Panc1 (cell line): ENCODE data around the gene ABHD15. TPM values are rescaled to one million over a fixed set of nuclear protein-coding genes. Genes with fewer than 3 reads are reported as not detected.

Source experiments
- ATAC-seq: fragments of 200-7000 bp; cut with Tn5 transposase; 2 replicates; pipeline ENCODE4 v1.9.1; 2020; ENCODE audit warnings: mild to moderate bottlenecking, moderate library complexity
- BruUV-seq: library from RNA; stranded (reverse); fragments of 400-500 nt; replicated peaks from 2 replicates; lab custom pipeline; 2021; lab: Mats Ljungman, UMichigan
- CTCF ChIA-PET: fragments of 300-600 bp; sonication (Branson Sonifier 250); formaldehyde crosslinking; loops from one replicate; lab custom pipeline; 2022; ENCODE audit warnings: antibody characterized with exemption; lab: Charles Lee
- POLR2A ChIA-PET: fragments of 300-600 bp; sonication (Branson Sonifier 250); formaldehyde crosslinking; loops from one replicate; lab custom pipeline; 2022; ENCODE audit warnings: antibody characterized with exemption; lab: Charles Lee
- DNase-seq: peaks from one replicate; pipeline ENCODE4 v3.0.0-alpha.2; 2010; ENCODE audit warnings: low read depth, low spot score
- H3K27ac ChIP-seq: 2 replicates; pipeline ENCODE4 v1.5.1; 2011; ENCODE audit warnings: mild to moderate bottlenecking, low read length, inconsistent platforms
- H3K27me3 ChIP-seq: fragments of 200-500 bp; sonication (Bioruptor generic); 2 replicates; pipeline ENCODE4 v1.6.0; 2014; ENCODE audit warnings: low read length, inconsistent platforms; ENCODE audit not compliant: control insufficient read depth, insufficient read depth
- H3K36me3 ChIP-seq: fragments of 200-500 bp; sonication (Bioruptor generic); 2 replicates; pipeline ENCODE4 v1.5.1; 2014; ENCODE audit warnings: inconsistent platforms, mild to moderate bottlenecking, low read length, moderate library complexity; ENCODE audit not compliant: control insufficient read depth, insufficient read depth
- H3K4me1 ChIP-seq: 2 replicates; pipeline ENCODE4 v1.5.1; 2011; ENCODE audit warnings: inconsistent platforms, mild to moderate bottlenecking, low read length, moderate library complexity; ENCODE audit not compliant: control insufficient read depth, insufficient read depth
- H3K4me3 ChIP-seq, 2 experiments: 2 replicates each; pipeline ENCODE4 v1.5.1; 2011 to 2012; ENCODE audit warnings: low read depth in 2 of 2, low read length in 2 of 2, mild to moderate bottlenecking in 2 of 2, inconsistent platforms in 1 of 2, moderate library complexity in 1 of 2
- H3K9me3 ChIP-seq: fragments of 200-500 bp; sonication (Bioruptor generic); 2 replicates; pipeline ENCODE4 v1.5.1; 2014; ENCODE audit warnings: low read depth, mild to moderate bottlenecking, inconsistent platforms, low read length, moderate library complexity; ENCODE audit not compliant: control insufficient read depth, insufficient read depth
- POLR2AphosphoS5 ChIP-seq: IDR thresholded peaks from 2 replicates; pipeline ENCODE4 v1.6.1; 2012; ENCODE audit warnings: mild to moderate bottlenecking, low read depth, low read length, moderate library complexity
- REST ChIP-seq, 2 experiments: IDR thresholded peaks; 2 replicates each; pipeline ENCODE4 v1.6.1; 2011 to 2012; ENCODE audit warnings: low read depth in 2 of 2, control low read depth in 1 of 2, low read length in 1 of 2, mild to moderate bottlenecking in 1 of 2, moderate library complexity in 1 of 2; ENCODE audit not compliant: insufficient read depth in 1 of 2
- SIN3A ChIP-seq: IDR thresholded peaks from 2 replicates; pipeline ENCODE4 v1.6.1; 2012; ENCODE audit warnings: low read depth, mild to moderate bottlenecking, low read length, moderate library complexity, borderline replicate concordance; ENCODE audit not compliant: insufficient read depth
- TCF7L2 ChIP-seq: IDR thresholded peaks from 2 replicates; pipeline ENCODE4 v1.6.1; 2011; ENCODE audit warnings: mild to moderate bottlenecking, low read depth, low read length, inconsistent platforms
- in situ Hi-C: cut with HindIII; loops from 2 replicates; pipeline ENCODE4 v1.10.0; 2016; ENCODE audit warnings: low sequenced_read_pairs, low pct_unique_long_range_greater_than_20kb
- intact Hi-C: fragments of 100-400 bp; cut with micrococcal nuclease; formaldehyde crosslinking; loops from one replicate; pipeline ENCODE4 v1.10.0; 2022; ENCODE audit not compliant: unreplicated experiment
- total RNA-seq: library from RNA; stranded (reverse); gene quantifications from one replicate; pipeline ENCODE4 v1.2.1, GENCODE V29; 2021; ENCODE audit not compliant: unreplicated experiment
- TF ChIP-seq, protein P1 (sequence below): fragments of 450-650 bp; IDR thresholded peaks from 2 replicates; pipeline ENCODE4 v1.5.1; 2017; ENCODE audit warnings: mild to moderate bottlenecking

Gene ABHD15
- total RNA-seq, 1 experiment from 2014 or later = 33.7 TPM

- peaks cover 5% of the 10 kb centered on the region; the same call in 1 of the 2 replicates for H3K36me3 ChIP-seq
- TF ChIP-seq POLR2AphosphoS5 = no peak
- TF ChIP-seq REST (IDR thresholded peaks at IDR 0.05; ENCODE audit: insufficient read depth in 1 of 2, low read depth in 2 of 2, low read length in 1 of 2) = no peak
- no peak for TF ChIP-seq TCF7L2
- no peak for TF ChIP-seq SIN3A
- TF ChIP-seq, protein P1, sequence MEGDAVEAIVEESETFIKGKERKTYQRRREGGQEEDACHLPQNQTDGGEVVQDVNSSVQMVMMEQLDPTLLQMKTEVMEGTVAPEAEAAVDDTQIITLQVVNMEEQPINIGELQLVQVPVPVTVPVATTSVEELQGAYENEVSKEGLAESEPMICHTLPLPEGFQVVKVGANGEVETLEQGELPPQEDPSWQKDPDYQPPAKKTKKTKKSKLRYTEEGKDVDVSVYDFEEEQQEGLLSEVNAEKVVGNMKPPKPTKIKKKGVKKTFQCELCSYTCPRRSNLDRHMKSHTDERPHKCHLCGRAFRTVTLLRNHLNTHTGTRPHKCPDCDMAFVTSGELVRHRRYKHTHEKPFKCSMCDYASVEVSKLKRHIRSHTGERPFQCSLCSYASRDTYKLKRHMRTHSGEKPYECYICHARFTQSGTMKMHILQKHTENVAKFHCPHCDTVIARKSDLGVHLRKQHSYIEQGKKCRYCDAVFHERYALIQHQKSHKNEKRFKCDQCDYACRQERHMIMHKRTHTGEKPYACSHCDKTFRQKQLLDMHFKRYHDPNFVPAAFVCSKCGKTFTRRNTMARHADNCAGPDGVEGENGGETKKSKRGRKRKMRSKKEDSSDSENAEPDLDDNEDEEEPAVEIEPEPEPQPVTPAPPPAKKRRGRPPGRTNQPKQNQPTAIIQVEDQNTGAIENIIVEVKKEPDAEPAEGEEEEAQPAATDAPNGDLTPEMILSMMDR = no peak
- no peak for DNase-seq
- peak overlapping the region; percentile 43 to 58 for H3K4me3 ChIP-seq
- CTCF ChIA-PET = interaction anchor here (0.6 to 3.0 kb wide), 9 partner anchors 10 to 298 kb away, joined by 3 to 17 read pairs (median 5); no protein-coding TSS in a partner anchor
- POLR2A ChIA-PET = interaction anchor here (0.6 kb wide), 3 partner anchors 16 to 345 kb away, joined by 4 to 9 read pairs (median 6); no protein-coding TSS in a partner anchor
- H3K4me1 ChIP-seq = peaks cover 65% of the 10 kb centered on the region
- intact Hi-C loops (no loop called here), in situ Hi-C loops (no loop called here)
- H3K27me3 ChIP-seq = no peaks in the 10 kb centered on the region
- BruUV-seq = no TSS peak
- no peaks in the 10 kb centered on the region for H3K9me3 ChIP-seq
- ATAC-seq = peak; percentile 11; the same call in 1 of the 2 replicates
- peak overlapping the region; percentile 96 for H3K27ac ChIP-seq
Observed at GRCh38 chr17:29590411-29591145, 23.7 kb upstream of the ABHD15 start.

- H3K36me3 ChIP-seq = peaks cover 5% of the 10 kb centered on the region; the same call in 1 of the 2 replicates
- H3K27ac ChIP-seq = peak within 1 kb of the TSS; percentile 96
- no peak for DNase-seq
- TF ChIP-seq TCF7L2 (no peak), SIN3A (peak; percentile 80; the same call in 1 of the 2 replicates)
- in situ Hi-C loops = no loop called here
- ATAC-seq = peak; percentile 69
- H3K27me3 ChIP-seq = no peaks in the 10 kb centered on the region
- BruUV-seq = no TSS peak
- intact Hi-C loops = no loop called here
- ChIA-PET POLR2A (no interaction called here), CTCF (interaction anchor here (1.1 kb wide), 1 partner anchor 9 kb away, joined by 5 read pairs; no protein-coding TSS in a partner anchor)
- no peaks in the 10 kb centered on the region for H3K9me3 ChIP-seq
- peaks cover 58% of the 10 kb centered on the region for H3K4me1 ChIP-seq
- H3K4me3 ChIP-seq = peak within 1 kb of the TSS; percentile 77 to 92
Observed at GRCh38 chr17:29589524-29590410, 22.9 kb upstream of the ABHD15 start, which contains the start of gene GIT1. Gene GIT1, minus strand, starts transcription at chr17:29589648. Its CDS starts 270 bp downstream, at chr17:29589378.
